HepG2 (cell line): Measurements from ENCODE around the gene TRMU. TPM values are rescaled to one million over a fixed set of nuclear protein-coding genes. Genes with fewer than 3 reads are reported as not detected.

Source experiments
- ATAC-seq: fragments of 200-7000 bp; cut with Tn5 transposase; 3 replicates; pipeline ENCODE4 v1.9.1; 2020; ENCODE audit warnings: mild to moderate bottlenecking, moderate library complexity
- BruUV-seq: library from RNA; stranded (reverse); fragments of 400-500 nt; replicated peaks from 2 replicates; lab custom pipeline; 2021; lab: Mats Ljungman, UMichigan
- CTCF ChIA-PET: fragments of 300-600 bp; formaldehyde crosslinking; extraction: SDS; loops from one replicate; lab custom pipeline; 2021; ENCODE audit warnings: low total read pairs, inconsistent platforms, low intra/inter-chr PET ratio; lab: Yijun Ruan, JAX
- POLR2A ChIA-PET: fragments of 350-600 bp; sonication (Branson Sonifier 250); formaldehyde crosslinking; loops from one replicate; lab custom pipeline; 2020; ENCODE audit warnings: antibody characterized with exemption, inconsistent platforms; lab: Yijun Ruan, JAX
- DNase-seq: peaks from one replicate; pipeline ENCODE4 v3.0.0-alpha.2; 2015; ENCODE audit warnings: low spot score
- FAIRE-seq: peaks from 3 replicates; lab custom pipeline; 2011; peaks lifted over from hg19 to GRCh38; lab: Jason Lieb, UNC
- H2AFZ ChIP-seq: one replicate; pipeline ENCODE4 v1.6.1; 2011; ENCODE audit warnings: low read length, inconsistent platforms
- H3K27ac ChIP-seq: fragments of 300-600 bp; 3 replicates; pipeline ENCODE4 v1.8.0; 2011; ENCODE audit warnings: mixed run types, mild to moderate bottlenecking, mixed read lengths, low read length, inconsistent platforms; ENCODE audit not compliant: insufficient read depth; ENCODE audit errors: extremely low read length
- H3K27me3 ChIP-seq, 2 experiments: fragments of 200-600 bp in 1 of 2; 2 replicates in 1 of 2; 3 replicates in 1 of 2; pipeline versions ENCODE4 v1.6.0 to v1.8.0; 2011; ENCODE audit warnings: low read length in 2 of 2, mild to moderate bottlenecking in 2 of 2, moderate library complexity in 2 of 2, inconsistent platforms in 1 of 2; ENCODE audit not compliant: insufficient read depth in 2 of 2, control insufficient read depth in 1 of 2
- H3K36me3 ChIP-seq, 2 experiments: fragments of 200-600 bp in 1 of 2; replicated peaks in 1 of 2; 2 replicates in 1 of 2; 3 replicates in 1 of 2; pipeline versions ENCODE4 v1.5.1 to v1.8.0; 2011; ENCODE audit warnings: low read length in 2 of 2, inconsistent platforms in 1 of 2; ENCODE audit not compliant: insufficient read depth in 2 of 2, control insufficient read depth in 1 of 2
- H3K4me1 ChIP-seq: 2 replicates; pipeline ENCODE4 v1.5.1; 2012; ENCODE audit warnings: low read length, inconsistent platforms; ENCODE audit not compliant: insufficient read depth
- H3K4me2 ChIP-seq: 2 replicates; pipeline ENCODE4 v1.6.0; 2011; ENCODE audit warnings: low read depth, low read length, inconsistent platforms
- H3K4me3 ChIP-seq, 3 experiments: fragments of 200-600 bp in 1 of 3; sonication (generic), shearing (Covaris generic) in 1 of 3; replicated peaks in 1 of 3; 2 replicates each; pipeline ENCODE4 v1.5.1; 2011 to 2016; ENCODE audit warnings: low read length in 3 of 3, inconsistent platforms in 2 of 3, low read depth in 2 of 3, mild to moderate bottlenecking in 2 of 3, control low read depth in 1 of 3, mixed read lengths in 1 of 3; ENCODE audit not compliant: insufficient read depth in 1 of 3
- H3K79me2 ChIP-seq: one replicate; pipeline ENCODE4 v1.6.1; 2011; ENCODE audit warnings: low read length, inconsistent platforms; ENCODE audit not compliant: insufficient read depth
- H3K9ac ChIP-seq: 2 replicates; pipeline ENCODE4 v1.6.0; 2011; ENCODE audit warnings: mild to moderate bottlenecking, low read depth, low read length, inconsistent platforms; ENCODE audit not compliant: insufficient read depth
- H3K9me3 ChIP-seq: 2 replicates; pipeline ENCODE4 v1.5.1; 2012; ENCODE audit warnings: mild to moderate bottlenecking, low read length
- H4K20me1 ChIP-seq: 2 replicates; pipeline ENCODE4 v1.6.0; 2011; ENCODE audit warnings: inconsistent platforms, mild to moderate bottlenecking, low read length, moderate library complexity; ENCODE audit not compliant: insufficient read depth
- CHD2 ChIP-seq: IDR thresholded peaks from 2 replicates; pipeline ENCODE4 v1.6.1; 2011; ENCODE audit warnings: low read depth, low read length, improper control_type of control experiment
- FLYWCH1 ChIP-seq: sonication (generic); formaldehyde crosslinking; IDR thresholded peaks from 2 replicates; pipeline ENCODE4 v1.8.1; 2023; ENCODE audit warnings: mild to moderate bottlenecking, missing genetic modification reagents
- KAT7 ChIP-seq: IDR thresholded peaks from 2 replicates; pipeline ENCODE4 v1.6.1; 2018; ENCODE audit warnings: borderline replicate concordance, missing compliant biosample characterization
- NFE2 ChIP-seq: sonication (generic); formaldehyde crosslinking; IDR thresholded peaks from 2 replicates; pipeline ENCODE4 v1.4.0; 2020; ENCODE audit warnings: missing genetic modification reagents
- PAX8 ChIP-seq: sonication (generic); formaldehyde crosslinking; IDR thresholded peaks from 2 replicates; pipeline ENCODE4 v1.8.0; 2022; ENCODE audit warnings: mild to moderate bottlenecking, missing genetic modification reagents, borderline replicate concordance
- REXO4 ChIP-seq: sonication (generic); formaldehyde crosslinking; IDR thresholded peaks from 2 replicates; pipeline ENCODE4 v1.8.0; 2022; ENCODE audit warnings: missing genetic modification reagents, mild to moderate bottlenecking, borderline replicate concordance
- SYNCRIP ChIP-seq: fragments of 200-400 bp; formaldehyde crosslinking; IDR thresholded peaks from 2 replicates; pipeline ENCODE4 v1.6.1; 2018; ENCODE audit warnings: mild to moderate bottlenecking, low read depth, low read length; ENCODE audit not compliant: insufficient read depth
- ZNF121 ChIP-seq: sonication (generic); formaldehyde crosslinking; IDR thresholded peaks from 2 replicates; pipeline ENCODE4 v1.5.0; 2020; ENCODE audit warnings: mild to moderate bottlenecking, missing genetic modification reagents
- ZNF530 ChIP-seq: sonication (generic); formaldehyde crosslinking; IDR thresholded peaks from 2 replicates; pipeline ENCODE4 v1.5.0; 2020; ENCODE audit warnings: low read depth, mild to moderate bottlenecking, missing genetic modification reagents
- WGBS: methylation state at CpG from one replicate; pipeline ENCODE4 v1.1.6; 2017; ENCODE audit warnings: low lambda C conversion rate; 5-methylcytosine and 5-hydroxymethylcytosine counted together
- in situ Hi-C: cut with HindIII; loops from 2 replicates; pipeline ENCODE4 v1.10.0; 2017; ENCODE audit warnings: low pct_unique_long_range_greater_than_20kb; ENCODE audit not compliant: extremely low pct_ligation_motif_present
- intact Hi-C: fragments of 100-400 bp; cut with micrococcal nuclease; formaldehyde crosslinking; loops from one replicate; pipeline ENCODE4 v1.10.0; 2022; ENCODE audit not compliant: unreplicated experiment
- polyA plus RNA-seq, 8 experiments: library from polyadenylated mRNA; depleted of rRNA in 3 of 8; stranded (reverse) in 7 of 8; unstranded in 1 of 8; fragments of >200 nt; fragmentation: Illumina TruSeq in 4 of 8; extraction: Trizol in 4 of 8; gene quantifications; 2 replicates each; pipeline versions ENCODE4 v1.2.1 to v1.2.3, GENCODE V29; 2011 to 2016; ENCODE audit warnings: low read depth in 4 of 8, missing spikeins in 1 of 8, mixed read lengths in 1 of 8; ENCODE audit not compliant: insufficient read depth in 1 of 8
- total RNA-seq, 5 experiments: library from RNA; depleted of rRNA; stranded (reverse); fragments of >200 nt; fragmentation: Illumina TruSeq; extraction: Trizol; gene quantifications; 2 replicates each; pipeline ENCODE4 v1.2.3, GENCODE V29; 2016; ENCODE audit warnings: low read depth in 1 of 5
- TF ChIP-seq, protein P1 (sequence below): sonication (generic); formaldehyde crosslinking; IDR thresholded peaks from 2 replicates; pipeline ENCODE4 v1.4.0; 2020; ENCODE audit warnings: mild to moderate bottlenecking, missing genetic modification reagents
- TF ChIP-seq, protein P2 (sequence below): sonication (generic); formaldehyde crosslinking; IDR thresholded peaks from 2 replicates; pipeline ENCODE4 v1.5.1; 2020; ENCODE audit warnings: missing genetic modification reagents, mild to moderate bottlenecking, borderline replicate concordance
- TF ChIP-seq, protein P3 (sequence below): sonication (generic); formaldehyde crosslinking; IDR thresholded peaks from 2 replicates; pipeline ENCODE4 v1.5.1; 2020; ENCODE audit warnings: missing genetic modification reagents, mild to moderate bottlenecking, borderline replicate concordance

Gene TRMU
- total and polyA plus RNA-seq, 2 of the 13 experiments (the other 11 are each of a cell fraction or from before 2014, with no cell fraction given) = 31.0 to 50.2 TPM

DNA sequence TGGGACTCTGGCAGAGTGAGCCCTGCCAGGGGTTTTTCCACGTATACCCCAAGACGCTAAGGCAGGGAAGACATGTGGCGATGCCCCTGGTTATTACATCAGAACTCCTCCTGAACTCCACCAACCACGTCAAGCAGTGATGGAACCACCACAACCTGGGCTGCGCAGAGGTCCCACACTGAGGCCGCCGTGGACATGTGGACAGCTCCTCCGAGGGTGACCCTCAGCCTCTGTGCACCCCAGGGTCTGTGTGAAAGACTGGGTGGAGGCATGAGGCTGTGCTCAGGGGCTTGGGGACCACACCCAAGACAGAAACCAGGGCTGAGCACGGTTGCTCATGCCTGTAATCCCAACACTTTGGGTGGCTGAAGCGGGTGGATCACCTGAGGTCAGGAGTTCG, 52.2 kb downstream of the TRMU start:
- Histone ChIP-seq H3K79me2 (no peaks in the 10 kb centered on the region), H3K4me2 (no peak overlapping the region), H3K9ac (no peak overlapping the region), H3K36me3 (no peaks in the 10 kb centered on the region), H3K27me3 (no peaks in the 10 kb centered on the region), H4K20me1 (no peaks in the 10 kb centered on the region), H3K9me3 (no peaks in the 10 kb centered on the region), H2AFZ (no peak overlapping the region), H3K4me1 (peaks cover 16% of the 10 kb centered on the region), H3K27ac (no peak overlapping the region), H3K4me3 (no peak overlapping the region)
- no peak for DNase-seq
- intact Hi-C loops = no loop called here
- FAIRE-seq = no peak
- no peak for ATAC-seq
- in situ Hi-C loops = no loop called here
- ChIA-PET CTCF (no interaction called here), POLR2A (no interaction called here)
- BruUV-seq = no TSS peak
- WGBS = 76% methylated on average over 3 of the region's 11 CpGs
- TF ChIP-seq CHD2 (no peak), FLYWCH1 (CRISPR knock-in tag) (no peak), ZNF121 (CRISPR knock-in tag) (no peak)
- TF ChIP-seq, protein P1, sequence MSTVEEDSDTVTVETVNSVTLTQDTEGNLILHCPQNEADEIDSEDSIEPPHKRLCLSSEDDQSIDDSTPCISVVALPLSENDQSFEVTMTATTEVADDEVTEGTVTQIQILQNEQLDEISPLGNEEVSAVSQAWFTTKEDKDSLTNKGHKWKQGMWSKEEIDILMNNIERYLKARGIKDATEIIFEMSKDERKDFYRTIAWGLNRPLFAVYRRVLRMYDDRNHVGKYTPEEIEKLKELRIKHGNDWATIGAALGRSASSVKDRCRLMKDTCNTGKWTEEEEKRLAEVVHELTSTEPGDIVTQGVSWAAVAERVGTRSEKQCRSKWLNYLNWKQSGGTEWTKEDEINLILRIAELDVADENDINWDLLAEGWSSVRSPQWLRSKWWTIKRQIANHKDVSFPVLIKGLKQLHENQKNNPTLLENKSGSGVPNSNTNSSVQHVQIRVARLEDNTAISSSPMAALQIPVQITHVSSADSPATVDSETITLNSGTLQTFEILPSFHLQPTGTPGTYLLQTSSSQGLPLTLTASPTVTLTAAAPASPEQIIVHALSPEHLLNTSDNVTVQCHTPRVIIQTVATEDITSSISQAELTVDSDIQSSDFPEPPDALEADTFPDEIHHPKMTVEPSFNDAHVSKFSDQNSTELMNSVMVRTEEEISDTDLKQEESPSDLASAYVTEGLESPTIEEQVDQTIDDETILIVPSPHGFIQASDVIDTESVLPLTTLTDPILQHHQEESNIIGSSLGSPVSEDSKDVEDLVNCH (CRISPR knock-in tag) = no peak

DNA sequence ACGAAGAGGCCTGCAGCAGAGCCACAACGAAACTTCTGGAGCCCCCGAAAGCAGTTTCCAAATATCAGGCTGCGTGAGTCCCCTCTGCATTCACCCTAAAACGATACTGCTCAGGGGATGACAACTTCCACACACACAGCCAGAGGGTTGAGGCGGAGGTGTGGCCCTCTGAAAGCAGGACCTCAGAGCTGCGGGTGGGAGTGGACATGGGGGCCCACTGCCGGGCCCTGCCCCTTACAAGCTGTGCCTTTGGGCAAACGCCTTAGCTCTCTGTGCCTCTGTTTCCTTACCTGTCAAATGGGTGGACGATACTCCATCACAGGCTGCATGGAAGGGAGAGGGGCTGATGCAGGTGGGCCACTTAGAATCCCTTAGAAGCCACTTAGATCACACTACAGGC, 53.1 kb downstream of the TRMU start:
- in situ Hi-C loops = no loop called here
- no peak for FAIRE-seq
- ATAC-seq = no peak
- Histone ChIP-seq H3K36me3 (no peaks in the 10 kb centered on the region), H3K4me3 (no peak overlapping the region), H3K79me2 (no peaks in the 10 kb centered on the region), H3K9me3 (no peaks in the 10 kb centered on the region), H3K27ac (no peak overlapping the region), H4K20me1 (no peaks in the 10 kb centered on the region), H3K27me3 (no peaks in the 10 kb centered on the region), H3K4me1 (peaks cover 16% of the 10 kb centered on the region), H3K9ac (no peak overlapping the region), H3K4me2 (no peak overlapping the region), H2AFZ (no peak overlapping the region)
- DNase-seq = no peak
- BruUV-seq = no TSS peak
- CTCF ChIA-PET = no interaction called here
- intact Hi-C loops = no loop called here
- 82% methylated on average over 3 of the region's 10 CpGs for WGBS
- POLR2A ChIA-PET = interaction anchor here (2.3 kb wide), 1 partner anchor 10 kb away, joined by 9 read pairs; no protein-coding TSS in a partner anchor
- TF ChIP-seq PAX8 (CRISPR knock-in tag) (no peak), SYNCRIP (no peak), REXO4 (CRISPR knock-in tag) (no peak), ZNF530 (CRISPR knock-in tag) (no peak), NFE2 (CRISPR knock-in tag) (no peak), KAT7 (no peak)
- TF ChIP-seq, protein P2, sequence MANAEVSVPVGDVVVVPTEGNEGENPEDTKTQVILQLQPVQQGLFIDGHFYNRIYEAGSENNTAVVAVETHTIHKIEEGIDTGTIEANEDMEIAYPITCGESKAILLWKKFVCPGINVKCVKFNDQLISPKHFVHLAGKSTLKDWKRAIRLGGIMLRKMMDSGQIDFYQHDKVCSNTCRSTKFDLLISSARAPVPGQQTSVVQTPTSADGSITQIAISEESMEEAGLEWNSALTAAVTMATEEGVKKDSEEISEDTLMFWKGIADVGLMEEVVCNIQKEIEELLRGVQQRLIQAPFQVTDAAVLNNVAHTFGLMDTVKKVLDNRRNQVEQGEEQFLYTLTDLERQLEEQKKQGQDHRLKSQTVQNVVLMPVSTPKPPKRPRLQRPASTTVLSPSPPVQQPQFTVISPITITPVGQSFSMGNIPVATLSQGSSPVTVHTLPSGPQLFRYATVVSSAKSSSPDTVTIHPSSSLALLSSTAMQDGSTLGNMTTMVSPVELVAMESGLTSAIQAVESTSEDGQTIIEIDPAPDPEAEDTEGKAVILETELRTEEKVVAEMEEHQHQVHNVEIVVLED (CRISPR knock-in tag) = no peak
- TF ChIP-seq, protein P3, sequence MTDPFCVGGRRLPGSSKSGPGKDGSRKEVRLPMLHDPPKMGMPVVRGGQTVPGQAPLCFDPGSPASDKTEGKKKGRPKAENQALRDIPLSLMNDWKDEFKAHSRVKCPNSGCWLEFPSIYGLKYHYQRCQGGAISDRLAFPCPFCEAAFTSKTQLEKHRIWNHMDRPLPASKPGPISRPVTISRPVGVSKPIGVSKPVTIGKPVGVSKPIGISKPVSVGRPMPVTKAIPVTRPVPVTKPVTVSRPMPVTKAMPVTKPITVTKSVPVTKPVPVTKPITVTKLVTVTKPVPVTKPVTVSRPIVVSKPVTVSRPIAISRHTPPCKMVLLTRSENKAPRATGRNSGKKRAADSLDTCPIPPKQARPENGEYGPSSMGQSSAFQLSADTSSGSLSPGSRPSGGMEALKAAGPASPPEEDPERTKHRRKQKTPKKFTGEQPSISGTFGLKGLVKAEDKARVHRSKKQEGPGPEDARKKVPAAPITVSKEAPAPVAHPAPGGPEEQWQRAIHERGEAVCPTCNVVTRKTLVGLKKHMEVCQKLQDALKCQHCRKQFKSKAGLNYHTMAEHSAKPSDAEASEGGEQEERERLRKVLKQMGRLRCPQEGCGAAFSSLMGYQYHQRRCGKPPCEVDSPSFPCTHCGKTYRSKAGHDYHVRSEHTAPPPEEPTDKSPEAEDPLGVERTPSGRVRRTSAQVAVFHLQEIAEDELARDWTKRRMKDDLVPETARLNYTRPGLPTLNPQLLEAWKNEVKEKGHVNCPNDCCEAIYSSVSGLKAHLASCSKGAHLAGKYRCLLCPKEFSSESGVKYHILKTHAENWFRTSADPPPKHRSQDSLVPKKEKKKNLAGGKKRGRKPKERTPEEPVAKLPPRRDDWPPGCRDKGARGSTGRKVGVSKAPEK (CRISPR knock-in tag) = no peak
